BLaER1 (cell line): ENCODE data around the gene CEP41.

ENCODE experiments used
- H3K27ac ChIP-seq: shearing (Covaris generic); formaldehyde crosslinking; 2 replicates; pipeline ENCODE4 v1.8.1; 2022
- H3K27me3 ChIP-seq: shearing (Covaris generic); formaldehyde crosslinking; 2 replicates; pipeline ENCODE4 v1.8.1; 2022
- H3K36me3 ChIP-seq: shearing (Covaris generic); formaldehyde crosslinking; 2 replicates; pipeline ENCODE4 v1.8.1; 2022
- H3K4me1 ChIP-seq: shearing (Covaris generic); formaldehyde crosslinking; 2 replicates; pipeline ENCODE4 v1.8.1; 2022
- H3K4me2 ChIP-seq: shearing (Covaris generic); formaldehyde crosslinking; 2 replicates; pipeline ENCODE4 v1.8.1; 2022
- H3K4me3 ChIP-seq: shearing (Covaris generic); formaldehyde crosslinking; 2 replicates; pipeline ENCODE4 v1.8.1; 2022
- H3K9ac ChIP-seq: shearing (Covaris generic); formaldehyde crosslinking; 2 replicates; pipeline ENCODE4 v1.8.1; 2022
- H3K9me3 ChIP-seq: shearing (Covaris generic); formaldehyde crosslinking; 2 replicates; pipeline ENCODE4 v1.8.1; 2022
- H4K20me1 ChIP-seq: shearing (Covaris generic); formaldehyde crosslinking; 2 replicates; pipeline ENCODE4 v1.8.1; 2022
- Cebpa-rat ChIP-seq: shearing (Covaris generic); IDR thresholded peaks from 2 replicates; pipeline ENCODE4 v1.8.1; 2022

Gene CEP41

GRCh38 chr7:130384841-130385599, 55.8 kb downstream of the CEP41 start:
- Histone ChIP-seq H3K9ac (no peak overlapping the region), H3K36me3 (no peaks in the 10 kb centered on the region), H3K4me1 (peaks cover 7% of the 10 kb centered on the region; the same call in 1 of the 2 replicates), H3K9me3 (no peaks in the 10 kb centered on the region), H3K27ac (no peak overlapping the region), H3K4me3 (no peak overlapping the region), H3K4me2 (no peak overlapping the region), H4K20me1 (no peaks in the 10 kb centered on the region), H3K27me3 (no peaks in the 10 kb centered on the region)
- no peak for TF ChIP-seq Cebpa-rat

GRCh38 chr7:130384371-130384801, 56.4 kb downstream of the CEP41 start:
- no peak overlapping the region for H3K27ac ChIP-seq
- H3K9me3 ChIP-seq = no peaks in the 10 kb centered on the region
- no peak overlapping the region for H3K9ac ChIP-seq
- H3K4me1 ChIP-seq = peaks cover 7% of the 10 kb centered on the region; the same call in 1 of the 2 replicates
- H4K20me1 ChIP-seq = no peaks in the 10 kb centered on the region
- no peaks in the 10 kb centered on the region for H3K27me3 ChIP-seq
- H3K4me3 ChIP-seq = no peak overlapping the region
- no peak overlapping the region for H3K4me2 ChIP-seq
- no peak for TF ChIP-seq Cebpa-rat
- H3K36me3 ChIP-seq = no peaks in the 10 kb centered on the region

DNA sequence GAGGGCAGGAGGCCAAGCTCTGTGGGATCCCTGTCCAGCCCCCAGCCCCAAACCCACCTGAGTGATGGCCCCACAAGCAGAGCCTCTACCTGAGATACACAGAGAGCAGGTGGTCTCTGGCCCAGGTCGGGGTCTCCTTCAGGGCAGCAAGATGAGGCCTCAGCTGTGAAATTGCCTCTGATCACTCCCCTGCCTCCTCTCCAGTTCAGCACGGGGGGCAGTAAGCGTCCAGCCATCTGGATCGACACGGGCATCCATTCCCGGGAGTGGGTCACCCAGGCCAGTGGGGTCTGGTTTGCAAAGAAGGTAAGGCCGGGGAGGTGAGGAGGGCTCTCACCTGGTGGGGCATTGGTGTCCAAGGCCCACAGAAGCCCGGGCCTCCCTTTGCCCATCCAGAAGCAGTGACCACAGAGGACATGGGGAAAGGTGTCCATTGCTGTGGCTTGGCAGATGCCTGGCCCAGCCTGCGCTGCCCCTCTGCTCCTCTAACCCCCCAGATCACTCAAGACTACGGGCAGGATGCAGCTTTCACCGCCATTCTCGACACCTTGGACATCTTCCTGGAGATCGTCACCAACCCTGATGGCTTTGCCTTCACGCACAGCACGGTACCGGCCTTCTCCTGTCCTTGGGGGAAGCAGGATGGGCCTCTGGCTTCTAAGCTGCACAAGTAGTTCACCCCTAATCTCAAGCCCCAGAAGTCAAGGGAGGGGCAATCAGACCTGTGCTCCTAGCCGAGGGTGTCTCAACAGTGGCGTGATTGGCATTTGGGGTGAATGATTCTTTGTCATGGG, 57.4 kb downstream of the CEP41 start:
- no peaks in the 10 kb centered on the region for H3K9me3 ChIP-seq
- H4K20me1 ChIP-seq = no peaks in the 10 kb centered on the region
- H3K4me3 ChIP-seq = no peak overlapping the region
- TF ChIP-seq Cebpa-rat = no peak
- no peak overlapping the region for H3K4me2 ChIP-seq
- no peaks in the 10 kb centered on the region for H3K27me3 ChIP-seq
- no peaks in the 10 kb centered on the region for H3K36me3 ChIP-seq
- H3K4me1 ChIP-seq = peaks cover 7% of the 10 kb centered on the region; the same call in 1 of the 2 replicates
- H3K27ac ChIP-seq = no peak overlapping the region
- no peak overlapping the region for H3K9ac ChIP-seq

GRCh38 chr7:130381468-130382312, 59.1 kb downstream of the CEP41 start:
- no peaks in the 10 kb centered on the region for H3K27me3 ChIP-seq
- no peaks in the 10 kb centered on the region for H4K20me1 ChIP-seq
- H3K4me2 ChIP-seq = no peak overlapping the region
- no peak overlapping the region for H3K4me3 ChIP-seq
- H3K9ac ChIP-seq = no peak overlapping the region
- peaks cover 7% of the 10 kb centered on the region for H3K9me3 ChIP-seq
- TF ChIP-seq Cebpa-rat = no peak
- no peak overlapping the region for H3K27ac ChIP-seq
- H3K4me1 ChIP-seq = no peaks in the 10 kb centered on the region
- H3K36me3 ChIP-seq = no peaks in the 10 kb centered on the region

GRCh38 chr7:130380861-130381455, 59.9 kb downstream of the CEP41 start:
- TF ChIP-seq Cebpa-rat = no peak
- Histone ChIP-seq H3K36me3 (no peaks in the 10 kb centered on the region), H3K27ac (no peak overlapping the region), H3K27me3 (no peaks in the 10 kb centered on the region), H3K4me2 (no peak overlapping the region), H3K4me1 (no peaks in the 10 kb centered on the region), H3K9ac (no peak overlapping the region), H3K9me3 (peaks cover 14% of the 10 kb centered on the region), H3K4me3 (no peak overlapping the region), H4K20me1 (no peaks in the 10 kb centered on the region)

DNA sequence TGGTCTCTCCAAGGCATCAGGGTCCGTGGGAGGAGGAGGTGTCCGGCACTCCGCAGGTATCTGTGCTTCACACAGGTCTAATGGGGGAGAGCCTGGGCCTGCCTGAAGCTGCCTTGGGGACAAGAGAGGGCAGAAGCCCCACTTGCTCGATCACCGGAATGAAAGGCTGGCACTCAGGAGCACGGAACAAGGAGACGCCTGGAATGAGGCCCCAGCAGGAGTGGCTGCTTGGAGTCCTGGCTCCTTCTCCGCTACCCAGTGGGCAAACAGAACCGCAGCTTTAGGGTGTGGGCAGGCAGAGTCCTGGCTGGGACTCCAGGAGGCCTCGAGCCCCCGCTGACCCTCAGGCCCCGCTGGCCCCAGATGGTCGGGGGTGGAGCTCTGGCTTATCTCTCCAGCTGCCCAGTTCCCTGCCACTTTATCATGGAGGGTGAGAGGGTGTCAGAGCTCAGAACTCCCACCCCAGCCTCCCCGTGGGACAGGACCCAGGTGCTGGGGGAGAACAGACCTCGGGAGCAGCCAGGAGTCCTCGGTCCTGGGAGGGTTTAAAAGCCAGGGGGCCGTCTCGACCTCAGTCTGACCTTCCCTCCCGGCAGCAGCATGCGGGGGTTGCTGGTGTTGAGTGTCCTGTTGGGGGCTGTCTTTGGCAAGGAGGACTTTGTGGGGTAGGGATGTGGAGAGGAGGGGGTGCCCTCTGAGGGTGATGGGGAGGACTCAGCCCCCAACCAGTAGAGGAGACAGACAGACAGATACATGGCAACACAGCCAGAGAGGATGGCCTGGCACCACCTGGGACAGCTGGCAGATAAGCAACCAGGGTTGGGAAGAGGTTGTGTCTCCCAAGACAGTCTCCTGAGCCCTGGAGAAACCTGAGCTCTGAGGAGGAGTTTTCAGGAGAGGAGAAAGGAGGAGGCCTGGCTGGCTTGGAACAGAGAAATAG, 60.6 kb downstream of the CEP41 start, which contains the start of gene CPA1:
Gene CPA1, plus strand, starts transcription at position 574 of the 940 bp plus-strand sequence. Its CDS starts 27 bp downstream, at position 601.
- H3K27me3 ChIP-seq = no peaks in the 10 kb centered on the region
- no peak within 1 kb of the TSS for H3K4me3 ChIP-seq
- H3K9ac ChIP-seq = no peak within 1 kb of the TSS
- H3K27ac ChIP-seq = no peak within 1 kb of the TSS
- H3K9me3 ChIP-seq = peaks cover 21% of the 10 kb centered on the region
- no peaks in the 10 kb centered on the region for H3K36me3 ChIP-seq
- H4K20me1 ChIP-seq = no peaks in the 10 kb centered on the region
- H3K4me1 ChIP-seq = no peaks in the 10 kb centered on the region
- no peak within 1 kb of the TSS for H3K4me2 ChIP-seq
- TF ChIP-seq Cebpa-rat = no peak

GRCh38 chr7:130379532-130379920, 61.3 kb downstream of the CEP41 start:
- Histone ChIP-seq H3K27ac (no peak overlapping the region), H3K4me2 (no peak overlapping the region), H3K36me3 (no peaks in the 10 kb centered on the region), H3K9me3 (peaks cover 21% of the 10 kb centered on the region), H3K4me1 (no peaks in the 10 kb centered on the region), H3K27me3 (no peaks in the 10 kb centered on the region), H3K9ac (no peak overlapping the region), H4K20me1 (no peaks in the 10 kb centered on the region), H3K4me3 (no peak overlapping the region)
- TF ChIP-seq Cebpa-rat = no peak

GRCh38 chr7:130379019-130379418, 61.8 kb downstream of the CEP41 start:
- no peak for TF ChIP-seq Cebpa-rat
- Histone ChIP-seq H3K9ac (no peak overlapping the region), H3K27me3 (no peaks in the 10 kb centered on the region), H3K4me3 (no peak overlapping the region), H3K4me2 (no peak overlapping the region), H4K20me1 (no peaks in the 10 kb centered on the region), H3K4me1 (no peaks in the 10 kb centered on the region), H3K27ac (no peak overlapping the region), H3K36me3 (no peaks in the 10 kb centered on the region), H3K9me3 (peaks cover 21% of the 10 kb centered on the region)
